Neuronal stem cell (in vitro differentiated cells): Measurements from ENCODE around the gene SORCS2.

Experiments used
- DNase-seq: peaks from one replicate; pipeline ENCODE4 v3.0.0-alpha.2; 2013; ENCODE audit warnings: low spot score
- H2AFZ ChIP-seq: one replicate; pipeline ENCODE4 v1.6.1; 2013; ENCODE audit warnings: mild to moderate bottlenecking, low read length, inconsistent platforms
- H2AK5ac ChIP-seq: 2 replicates; pipeline ENCODE4 v1.6.1; 2013; ENCODE audit warnings: low read depth, mild to moderate bottlenecking, inconsistent platforms, low read length, moderate library complexity, mixed read lengths
- H2BK120ac ChIP-seq: 2 replicates; pipeline ENCODE4 v1.6.1; 2013; ENCODE audit warnings: low read depth, mild to moderate bottlenecking, inconsistent platforms, low read length, moderate library complexity, mixed read lengths
- H2BK12ac ChIP-seq: one replicate; pipeline ENCODE4 v1.6.1; 2013; ENCODE audit warnings: low read length, inconsistent platforms
- H2BK15ac ChIP-seq: 2 replicates; pipeline ENCODE4 v1.6.1; 2013; ENCODE audit warnings: mild to moderate bottlenecking, low read length, inconsistent platforms, mixed read lengths
- H2BK5ac ChIP-seq: one replicate; pipeline ENCODE4 v1.6.1; 2013; ENCODE audit warnings: inconsistent platforms, mild to moderate bottlenecking, low read length, moderate library complexity
- H3K14ac ChIP-seq: one replicate; pipeline ENCODE4 v1.6.1; 2013; ENCODE audit warnings: low read length, inconsistent platforms
- H3K18ac ChIP-seq: 2 replicates; pipeline ENCODE4 v1.6.1; 2013; ENCODE audit warnings: low read length, inconsistent platforms
- H3K23ac ChIP-seq: 2 replicates; pipeline ENCODE4 v1.6.1; 2013; ENCODE audit warnings: low read depth, mild to moderate bottlenecking, mixed read lengths, low read length, inconsistent platforms; ENCODE audit not compliant: poor library complexity
- H3K27ac ChIP-seq: replicated peaks from 3 replicates; pipeline ENCODE4 v1.5.1; 2013; ENCODE audit warnings: low read length, inconsistent platforms
- H3K27me3 ChIP-seq, 3 experiments: 2 replicates each; pipeline ENCODE4 v1.6.1; 2013; ENCODE audit warnings: low read length in 3 of 3, mild to moderate bottlenecking in 2 of 3, inconsistent platforms in 1 of 3, low read depth in 1 of 3, mixed read lengths in 1 of 3, moderate library complexity in 1 of 3; ENCODE audit not compliant: control insufficient read depth in 3 of 3, insufficient read depth in 3 of 3
- H3K36me3 ChIP-seq, 2 donors: replicated peaks in 1 of 2; 2 replicates each; pipeline ENCODE4 v1.6.1; 2013; ENCODE audit warnings: low read length in 2 of 2; ENCODE audit not compliant: control insufficient read depth in 2 of 2, insufficient read depth in 2 of 2
- H3K4ac ChIP-seq: 2 replicates; pipeline ENCODE4 v1.6.1; 2013; ENCODE audit warnings: inconsistent platforms, mild to moderate bottlenecking, low read length, moderate library complexity
- H3K4me1 ChIP-seq, 2 donors: 1 replicate in 1 of 2; 2 replicates in 1 of 2; pipeline ENCODE4 v1.6.1; 2013; ENCODE audit warnings: low read length in 2 of 2, low read depth in 1 of 2; ENCODE audit not compliant: control insufficient read depth in 2 of 2, insufficient read depth in 1 of 2
- H3K4me2 ChIP-seq: one replicate; pipeline ENCODE4 v1.6.1; 2013; ENCODE audit warnings: mild to moderate bottlenecking, low read length, inconsistent platforms; ENCODE audit not compliant: insufficient read depth, poor library complexity, severe bottlenecking
- H3K4me3 ChIP-seq, 2 donors: 2 replicates each; pipeline ENCODE4 v1.5.1; 2013; ENCODE audit warnings: low read length in 2 of 2, mild to moderate bottlenecking in 2 of 2, inconsistent platforms in 1 of 2, moderate library complexity in 1 of 2
- H3K79me1 ChIP-seq: one replicate; pipeline ENCODE4 v1.6.1; 2013; ENCODE audit warnings: low read depth, mild to moderate bottlenecking, inconsistent platforms, low read length, moderate library complexity
- H3K9ac ChIP-seq: one replicate; pipeline ENCODE4 v1.6.1; 2013; ENCODE audit warnings: mild to moderate bottlenecking, low read depth, low read length, inconsistent platforms; ENCODE audit not compliant: poor library complexity
- H3K9me3 ChIP-seq, 2 donors: replicated peaks in 1 of 2; 2 replicates each; pipeline versions ENCODE3 to v1.6.1; 2013; ENCODE audit warnings: low read length in 2 of 2, mild to moderate bottlenecking in 2 of 2, inconsistent platforms in 1 of 2, low read depth in 1 of 2, mixed read lengths in 1 of 2, moderate library complexity in 1 of 2; ENCODE audit not compliant: control insufficient read depth in 2 of 2, insufficient read depth in 1 of 2
- H4K8ac ChIP-seq: one replicate; pipeline ENCODE4 v1.6.1; 2013; ENCODE audit warnings: low read depth, mild to moderate bottlenecking, inconsistent platforms, low read length, moderate library complexity
- H4K91ac ChIP-seq: one replicate; pipeline ENCODE4 v1.6.1; 2013; ENCODE audit warnings: low read length, low read depth, mild to moderate bottlenecking, inconsistent platforms; ENCODE audit not compliant: poor library complexity
- WGBS, 2 donors: extraction: QIAGEN DNeasy Blood & Tissue Kit; methylation state at CpG; one replicate each; pipeline ENCODE4 v1.1.7; 2013; ENCODE audit warnings: missing lambda C conversion rate in 2 of 2, mixed read lengths in 1 of 2; ENCODE audit not compliant: insufficient read length in 2 of 2, insufficient replicate concordance in 1 of 2; ENCODE audit errors: extremely low coverage in 2 of 2; 5-methylcytosine and 5-hydroxymethylcytosine counted together

The SORCS2 gene

DNA sequence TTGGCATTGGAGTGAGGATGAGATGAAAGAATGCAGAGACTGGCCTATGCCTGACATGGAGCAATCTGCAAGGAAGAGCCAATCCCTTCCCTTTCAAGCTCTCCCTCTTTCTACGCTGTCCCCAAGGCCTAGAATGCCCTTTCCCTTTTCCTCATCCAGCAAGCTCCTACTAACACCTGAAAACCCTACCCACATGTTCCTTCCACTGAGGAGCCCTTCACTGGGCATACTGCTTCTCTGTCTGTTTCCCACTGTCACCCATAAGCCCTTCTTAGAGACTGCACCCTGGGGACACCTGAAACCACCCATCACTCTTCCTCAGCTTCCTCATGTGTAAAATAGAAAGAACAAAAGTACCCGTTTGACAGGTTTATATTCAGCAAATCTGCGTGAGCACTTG, 492.0 kb downstream of the SORCS2 start:
- H2BK120ac ChIP-seq: no peak overlapping the region
- peaks cover 0 to 9% (median 0%) of the 10 kb centered on the region in 3 experiments for H3K27me3 ChIP-seq
- H3K9me3 ChIP-seq: peaks cover 0 to 6% of the 10 kb centered on the region in 2 donors
- no peak overlapping the region for H2AK5ac ChIP-seq
- no peak overlapping the region for H2BK12ac ChIP-seq
- H3K9ac ChIP-seq: no peak overlapping the region
- H3K4me1 ChIP-seq: no peaks in the 10 kb centered on the region
- no peaks in the 10 kb centered on the region for H3K79me1 ChIP-seq
- no peak overlapping the region for H3K27ac ChIP-seq
- no peak overlapping the region for H3K23ac ChIP-seq
- H3K14ac ChIP-seq: no peak overlapping the region
- no CpG with 5 or more reads among the region's 3 CpGs for WGBS, 2 donors
- no peak for DNase-seq
- H3K4me3 ChIP-seq: no peak overlapping the region
- H2BK5ac ChIP-seq: no peak overlapping the region
- no peak overlapping the region for H2AFZ ChIP-seq
- H3K4me2 ChIP-seq: no peak overlapping the region
- H3K36me3 ChIP-seq: no peaks in the 10 kb centered on the region
- H3K4ac ChIP-seq: no peak overlapping the region
- no peak overlapping the region for H4K91ac ChIP-seq
- H2BK15ac ChIP-seq: no peak overlapping the region
- no peak overlapping the region for H4K8ac ChIP-seq
- H3K18ac ChIP-seq: no peak overlapping the region

DNA sequence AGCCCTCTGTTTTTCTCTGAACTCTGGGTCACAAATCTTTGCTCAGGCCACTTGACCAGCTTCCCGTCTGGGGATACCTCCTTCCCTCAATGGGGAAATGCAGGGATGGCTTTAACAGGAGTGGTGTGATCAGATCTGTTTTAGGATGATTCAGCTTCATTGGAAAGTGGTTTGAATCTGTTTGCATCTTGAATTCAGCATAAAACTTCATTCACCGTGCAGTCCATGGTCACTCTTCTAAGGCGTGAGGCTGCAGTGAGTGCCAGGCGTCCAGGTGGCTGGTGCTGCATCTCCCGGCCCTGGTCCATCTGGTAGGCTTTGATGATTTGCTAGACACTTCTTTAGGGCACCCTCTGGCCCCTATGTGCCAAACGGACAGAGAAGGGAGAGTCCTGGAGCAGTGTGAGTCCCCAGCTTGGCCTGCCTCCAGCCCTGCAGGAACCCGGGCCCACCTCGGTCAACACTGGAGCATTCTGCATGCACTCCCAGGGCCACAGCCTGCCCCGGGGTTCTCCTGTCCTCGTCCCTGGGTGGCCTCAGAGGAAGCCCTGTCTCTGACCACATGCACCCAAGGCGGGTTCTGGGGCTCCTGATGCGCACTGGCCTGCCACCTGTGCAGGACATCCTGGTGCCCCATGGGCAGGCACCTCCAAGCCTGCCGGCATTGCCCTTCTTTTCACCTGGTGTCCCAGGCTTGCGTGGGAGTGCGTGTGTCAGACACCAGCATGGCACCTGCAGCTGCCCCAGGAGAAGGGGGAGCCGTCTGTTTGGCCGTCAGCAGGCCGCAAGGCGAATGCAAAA, 493.9 kb downstream of the SORCS2 start:
- Histone ChIP-seq H3K27me3 (peaks cover 0 to 4% (median 2%) of the 10 kb centered on the region in 3 experiments), H3K14ac (peak overlapping the region; percentile 33), H3K4me1 (no peaks in the 10 kb centered on the region), H3K4me2 (no peak overlapping the region), H3K36me3 (peaks cover 0 to 5% of the 10 kb centered on the region in 2 donors), H4K8ac (no peak overlapping the region), H2AK5ac (peak overlapping the region; percentile 84), H2BK5ac (no peak overlapping the region), H3K18ac (peak overlapping the region; percentile 63), H3K79me1 (no peaks in the 10 kb centered on the region), H3K9me3 (peaks cover 0 to 6% of the 10 kb centered on the region in 2 donors), H3K23ac (no peak overlapping the region), H2AFZ (no peak overlapping the region), H3K27ac (no peak overlapping the region), H2BK12ac (no peak overlapping the region), H4K91ac (no peak overlapping the region), H3K4ac (no peak overlapping the region), H3K9ac (peak overlapping the region; percentile 33), H3K4me3 (no peak overlapping the region), H2BK15ac (no peak overlapping the region), H2BK120ac (no peak overlapping the region)
- no peak for DNase-seq
- no CpG with 5 or more reads among the region's 19 CpGs for WGBS, 2 donors

DNA sequence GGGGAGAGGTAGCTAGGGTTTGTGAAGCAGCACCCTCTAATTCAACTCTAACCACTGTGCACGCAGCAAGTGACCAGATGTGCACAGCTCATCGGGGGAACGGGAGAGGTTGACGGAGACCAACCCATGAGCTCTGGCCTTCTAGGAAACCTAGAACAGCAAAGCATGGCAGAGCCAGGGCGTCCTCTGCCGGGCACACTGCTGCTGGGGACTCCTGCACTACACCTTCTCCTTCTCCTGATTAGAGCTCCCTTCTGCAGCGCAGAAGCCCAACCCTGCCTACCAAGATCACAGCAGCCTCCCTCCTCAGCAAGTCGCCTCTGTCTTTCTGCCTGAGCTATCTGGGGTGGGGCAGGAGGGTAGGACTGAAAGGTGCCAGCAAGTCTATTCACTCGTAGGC, 494.7 kb downstream of the SORCS2 start:
- Histone ChIP-seq H2BK15ac (no peak overlapping the region), H2BK5ac (no peak overlapping the region), H2BK120ac (no peak overlapping the region), H3K4ac (peak overlapping the region; percentile 31), H3K4me1 (peaks cover 0 to 1% of the 10 kb centered on the region in 2 donors), H2BK12ac (no peak overlapping the region), H3K79me1 (no peaks in the 10 kb centered on the region), H3K18ac (peak overlapping the region; percentile 63), H3K27ac (no peak overlapping the region), H3K9me3 (peaks cover 0 to 3% of the 10 kb centered on the region in 2 donors), H3K4me2 (no peak overlapping the region), H3K36me3 (peaks cover 0 to 5% of the 10 kb centered on the region in 2 donors), H2AK5ac (no peak overlapping the region), H3K27me3 (peaks cover 0 to 4% (median 2%) of the 10 kb centered on the region in 3 experiments), H3K4me3 (no peak overlapping the region), H4K91ac (no peak overlapping the region), H3K14ac (no peak overlapping the region), H3K23ac (no peak overlapping the region), H3K9ac (peak overlapping the region; percentile 33), H2AFZ (no peak overlapping the region), H4K8ac (no peak overlapping the region)
- WGBS, 2 donors: no CpG with 5 or more reads among the region's 9 CpGs
- DNase-seq: no peak

DNA sequence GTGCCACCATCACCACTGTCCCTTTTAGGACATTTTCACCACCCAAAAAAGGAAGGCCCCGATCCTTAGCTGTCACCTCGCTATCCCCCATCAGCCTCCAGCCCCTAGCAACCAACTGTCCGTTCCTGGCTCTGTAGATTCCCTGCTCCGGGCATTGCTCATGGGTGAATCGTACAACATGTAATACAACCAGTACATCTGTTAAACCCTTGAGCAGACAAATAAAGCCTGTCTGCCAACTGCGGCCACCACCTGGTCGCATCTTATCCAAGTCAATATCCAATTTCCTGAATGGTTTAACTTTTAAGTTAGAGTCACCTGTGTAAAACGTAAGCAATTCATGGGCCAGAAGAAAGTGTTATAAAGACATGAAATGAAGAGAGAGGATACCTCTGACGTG, 495.5 kb downstream of the SORCS2 start:
- DNase-seq: no peak
- Histone ChIP-seq H3K23ac (no peak overlapping the region), H2BK5ac (no peak overlapping the region), H2BK12ac (no peak overlapping the region), H3K4me3 (no peak overlapping the region), H3K4ac (no peak overlapping the region), H3K4me1 (peaks cover 0 to 2% of the 10 kb centered on the region in 2 donors), H3K4me2 (no peak overlapping the region), H3K14ac (no peak overlapping the region), H3K27me3 (peaks cover 0 to 4% (median 2%) of the 10 kb centered on the region in 3 experiments), H4K91ac (no peak overlapping the region), H2AK5ac (no peak overlapping the region), H3K79me1 (no peaks in the 10 kb centered on the region), H3K36me3 (peaks cover 0 to 5% of the 10 kb centered on the region in 2 donors), H4K8ac (no peak overlapping the region), H2BK120ac (no peak overlapping the region), H2BK15ac (no peak overlapping the region), H3K27ac (no peak overlapping the region), H3K9ac (no peak overlapping the region), H2AFZ (no peak overlapping the region), H3K9me3 (peaks cover 0 to 3% of the 10 kb centered on the region in 2 donors), H3K18ac (no peak overlapping the region)
- no CpG with 5 or more reads among the region's 9 CpGs for WGBS, 2 donors
